WTC11 (cell line): ENCODE data around the gene DHX40. TPM values are rescaled to one million over a fixed set of nuclear protein-coding genes. Genes with fewer than 3 reads are reported as not detected.

ENCODE experiments used
- AR ChIP-seq: fragments of 250-450 bp; sonication (Bioruptor Pico); IDR thresholded peaks from 2 replicates; pipeline ENCODE4 v1.9.0; 2021; ENCODE audit warnings: mild to moderate bottlenecking
- ARID4B ChIP-seq: sonication (generic); formaldehyde crosslinking; IDR thresholded peaks from 2 replicates; pipeline ENCODE4 v1.8.0; 2023; ENCODE audit warnings: missing genetic modification reagents, mild to moderate bottlenecking, borderline replicate concordance
- CREM ChIP-seq: sonication (generic); formaldehyde crosslinking; IDR thresholded peaks from 2 replicates; pipeline ENCODE4 v1.8.1; 2022; ENCODE audit warnings: mild to moderate bottlenecking, missing genetic modification reagents, moderate library complexity
- E2F1 ChIP-seq: sonication (generic); formaldehyde crosslinking; IDR thresholded peaks from 2 replicates; pipeline ENCODE4 v1.8.0; 2022; ENCODE audit warnings: mild to moderate bottlenecking, missing genetic modification reagents
- E2F4 ChIP-seq: sonication (generic); formaldehyde crosslinking; IDR thresholded peaks from 2 replicates; pipeline ENCODE4 v1.8.1; 2022; ENCODE audit warnings: low read depth, mild to moderate bottlenecking, moderate library complexity, missing genetic modification reagents, borderline replicate concordance
- HMGA2 ChIP-seq: fragments of 250-450 bp; sonication (Bioruptor Pico); IDR thresholded peaks from 2 replicates; pipeline ENCODE4 v1.4.0; 2021; ENCODE audit warnings: mild to moderate bottlenecking, moderate library complexity
- HMGXB4 ChIP-seq: sonication (generic); formaldehyde crosslinking; IDR thresholded peaks from 2 replicates; pipeline ENCODE4 v1.8.1; 2023; ENCODE audit warnings: mild to moderate bottlenecking, moderate library complexity, missing genetic modification reagents
- IRF1 ChIP-seq: sonication (generic); formaldehyde crosslinking; IDR thresholded peaks from 2 replicates; pipeline ENCODE4 v1.8.0; 2023; ENCODE audit warnings: missing genetic modification reagents
- JAZF1 ChIP-seq: fragments of 250-450 bp; sonication (Bioruptor Pico); IDR thresholded peaks from 2 replicates; pipeline ENCODE4 v1.9.0; 2021; ENCODE audit warnings: moderate library complexity, mild to moderate bottlenecking, inconsistent platforms
- MLX ChIP-seq: sonication (generic); formaldehyde crosslinking; IDR thresholded peaks from 2 replicates; pipeline ENCODE4 v1.8.1; 2023; ENCODE audit warnings: mild to moderate bottlenecking, missing genetic modification reagents, moderate library complexity
- MXD4 ChIP-seq: fragments of 250-450 bp; sonication (Bioruptor Pico); IDR thresholded peaks from 2 replicates; pipeline ENCODE4 v1.8.0; 2021; ENCODE audit warnings: mild to moderate bottlenecking, moderate library complexity, borderline replicate concordance
- OVOL2 ChIP-seq: fragments of 250-450 bp; sonication (Bioruptor Pico); IDR thresholded peaks from 2 replicates; pipeline ENCODE4 v1.9.0; 2021; ENCODE audit warnings: mild to moderate bottlenecking, borderline replicate concordance
- PREB ChIP-seq: sonication (generic); formaldehyde crosslinking; IDR thresholded peaks from 2 replicates; pipeline ENCODE4 v1.8.1; 2022; ENCODE audit warnings: mild to moderate bottlenecking, missing genetic modification reagents, moderate library complexity, borderline replicate concordance
- STAT6 ChIP-seq: sonication (generic); formaldehyde crosslinking; conservative IDR thresholded peaks from 2 replicates; pipeline ENCODE4 v1.8.1; 2023; ENCODE audit warnings: mild to moderate bottlenecking, low read depth, missing genetic modification reagents, moderate library complexity
- ZNF416 ChIP-seq: fragments of 250-450 bp; sonication (Bioruptor Pico); IDR thresholded peaks from 2 replicates; pipeline ENCODE4 v1.9.0; 2021; ENCODE audit warnings: mild to moderate bottlenecking, inconsistent platforms
- ZNF532 ChIP-seq: fragments of 250-450 bp; sonication (Bioruptor Pico); IDR thresholded peaks from 2 replicates; pipeline ENCODE4 v1.9.0; 2021; ENCODE audit warnings: mild to moderate bottlenecking, borderline replicate concordance
- ZNF671 ChIP-seq: fragments of 250-450 bp; sonication (Bioruptor Pico); IDR thresholded peaks from 2 replicates; pipeline ENCODE4 v1.8.0; 2021; ENCODE audit warnings: mild to moderate bottlenecking
- total RNA-seq: library from RNA; stranded (reverse); gene quantifications from 3 replicates; pipeline ENCODE4 v1.2.3, GENCODE V29; 2021

DHX40 gene
- total RNA-seq, 1 experiment from 2014 or later: 26.9 TPM

- TF ChIP-seq STAT6 (no peak), CREM (no peak), E2F4 (CRISPR knock-in tag) (no peak), JAZF1 (CRISPR knock-in tag) (no peak), MLX (CRISPR knock-in tag) (no peak), HMGA2 (no peak), E2F1 (CRISPR knock-in tag) (no peak), ZNF671 (CRISPR knock-in tag) (no peak), ZNF416 (no peak), MXD4 (CRISPR knock-in tag) (no peak), ARID4B (CRISPR knock-in tag) (no peak), AR (CRISPR knock-in tag) (no peak), IRF1 (CRISPR knock-in tag) (no peak), HMGXB4 (no peak), ZNF532 (CRISPR knock-in tag) (no peak), PREB (no peak), OVOL2 (CRISPR knock-in tag) (no peak)
- TF ChIP-seq, all 79 proteins: peak for 0
These were observed 532 bp downstream of the DHX40 start (continued) for GRCh38 chr17:59565959-59566324.
